ENCODE results near the gene CTH. TPM values are rescaled to one million over a fixed set of nuclear protein-coding genes. Genes with fewer than 3 reads are reported as not detected.
"Not testable (repeated sequence)": the region's sequence is repeated elsewhere in the genome, so short reads cannot be mapped to it uniquely, and the experiment has no call there.

The CTH gene
- total RNA-seq, 2 experiments from 2014 or later = 2.0 to 2.9 TPM

- CTCF ChIA-PET; H3K4me1 Mint-ChIP-seq; H3K27ac Mint-ChIP-seq; POLR2A ChIA-PET; H3K4me3 Mint-ChIP-seq; H3K36me3 Mint-ChIP-seq (ENCODE audit: low read depth); DNase-seq; H3K9me3 Mint-ChIP-seq: not testable (repeated sequence)
- peaks cover 14% of the 10 kb centered on the region for H3K27me3 Mint-ChIP-seq
These were observed 58.1 kb downstream of the CTH start for GRCh38 chr1:70469184-70469583.

GRCh38 chr1:70475023-70475422, 64.0 kb downstream of the CTH start:
- Mint-ChIP-seq H3K36me3 (ENCODE audit: low read depth) (no peaks in the 10 kb centered on the region), H3K4me1 (no peaks in the 10 kb centered on the region), H3K27ac (no peak overlapping the region), H3K27me3 (peaks cover 14% of the 10 kb centered on the region), H3K9me3 (no peaks in the 10 kb centered on the region), H3K4me3 (no peak overlapping the region)
- no peak for DNase-seq
- CTCF ChIA-PET = no interaction called here
- POLR2A ChIA-PET = no interaction called here

- no peak overlapping the region for H3K27ac Mint-ChIP-seq
- no peaks in the 10 kb centered on the region for H3K4me1 Mint-ChIP-seq
- no peak overlapping the region for H3K4me3 Mint-ChIP-seq
- no peaks in the 10 kb centered on the region for H3K36me3 Mint-ChIP-seq (ENCODE audit: low read depth)
- H3K9me3 Mint-ChIP-seq = no peaks in the 10 kb centered on the region
- peaks cover 13% of the 10 kb centered on the region for H3K27me3 Mint-ChIP-seq
- DNase-seq = no peak
- ChIA-PET POLR2A (no interaction called here), CTCF (interaction anchor here (0.7 kb wide), 1 partner anchor 617 kb away, joined by 3 read pairs; no protein-coding TSS in a partner anchor)
These were observed 66.0 kb downstream of the CTH start for GRCh38 chr1:70477090-70477489.

- CTCF ChIA-PET; H3K27me3 Mint-ChIP-seq; H3K9me3 Mint-ChIP-seq; H3K27ac Mint-ChIP-seq; H3K36me3 Mint-ChIP-seq (ENCODE audit: low read depth); POLR2A ChIA-PET; H3K4me3 Mint-ChIP-seq; DNase-seq; H3K4me1 Mint-ChIP-seq: not testable (repeated sequence)
These were observed 66.8 kb downstream of the CTH start for GRCh38 chr1:70477905-70478304.

GRCh38 chr1:70483342-70483741, 72.3 kb downstream of the CTH start:
- Mint-ChIP-seq H3K27me3 (peaks cover 2% of the 10 kb centered on the region), H3K27ac (no peak overlapping the region), H3K4me3 (no peak overlapping the region), H3K36me3 (ENCODE audit: low read depth) (no peaks in the 10 kb centered on the region), H3K4me1 (no peaks in the 10 kb centered on the region), H3K9me3 (no peaks in the 10 kb centered on the region)
- no peak for DNase-seq
- ChIA-PET CTCF (no interaction called here), POLR2A (no interaction called here)

- peaks cover under 1% of the 10 kb centered on the region for H3K27me3 Mint-ChIP-seq
- no peaks in the 10 kb centered on the region for H3K9me3 Mint-ChIP-seq
- CTCF ChIA-PET = no interaction called here
- POLR2A ChIA-PET = interaction anchor here (0.5 kb wide), 1 partner anchor 131 kb away, joined by 4 read pairs; no protein-coding TSS in a partner anchor
- H3K4me1 Mint-ChIP-seq = no peaks in the 10 kb centered on the region
- DNase-seq = no peak
- H3K27ac Mint-ChIP-seq = no peak overlapping the region
- H3K4me3 Mint-ChIP-seq = no peak overlapping the region
- no peaks in the 10 kb centered on the region for H3K36me3 Mint-ChIP-seq (ENCODE audit: low read depth)
These were observed 74.6 kb downstream of the CTH start for GRCh38 chr1:70485624-70486023.

GRCh38 chr1:70486676-70487458, 75.8 kb downstream of the CTH start:
- CTCF ChIA-PET = no interaction called here
- no peak for DNase-seq
- Mint-ChIP-seq H3K27me3 (peaks cover 12% of the 10 kb centered on the region), H3K4me3 (no peak overlapping the region), H3K36me3 (ENCODE audit: low read depth) (no peaks in the 10 kb centered on the region), H3K4me1 (no peaks in the 10 kb centered on the region), H3K9me3 (no peaks in the 10 kb centered on the region), H3K27ac (no peak overlapping the region)
- POLR2A ChIA-PET = no interaction called here

GRCh38 chr1:70487459-70487815, 76.4 kb downstream of the CTH start:
- H3K27ac Mint-ChIP-seq = no peak overlapping the region
- CTCF ChIA-PET = no interaction called here

GRCh38 chr1:70487910-70488665, 77.0 kb downstream of the CTH start:
- H3K4me3 Mint-ChIP-seq = no peak overlapping the region
- H3K4me1 Mint-ChIP-seq = no peaks in the 10 kb centered on the region

More at GRCh38 chr1:70487459-70487815, 76.4 kb downstream of the CTH start:
- POLR2A ChIA-PET = no interaction called here
- H3K9me3 Mint-ChIP-seq = no peaks in the 10 kb centered on the region
- no peaks in the 10 kb centered on the region for H3K36me3 Mint-ChIP-seq (ENCODE audit: low read depth)
- no peak overlapping the region for H3K4me3 Mint-ChIP-seq
- DNase-seq = no peak
- H3K4me1 Mint-ChIP-seq = no peaks in the 10 kb centered on the region
- peaks cover 16% of the 10 kb centered on the region for H3K27me3 Mint-ChIP-seq

More at GRCh38 chr1:70487910-70488665, 77.0 kb downstream of the CTH start:
- H3K9me3 Mint-ChIP-seq = no peaks in the 10 kb centered on the region
- peaks cover 16% of the 10 kb centered on the region for H3K27me3 Mint-ChIP-seq
- no peak overlapping the region for H3K27ac Mint-ChIP-seq
- POLR2A ChIA-PET = no interaction called here
- CTCF ChIA-PET = no interaction called here
- H3K36me3 Mint-ChIP-seq (ENCODE audit: low read depth) = no peaks in the 10 kb centered on the region
- peak; percentile 36 for DNase-seq

Other genes starting within 250 kb of the CTH start
- 10 to 100 TPM; 19.4 to 24.7 TPM for gene LRRC40, start 205.7 kb upstream of the CTH start, total RNA-seq
- 100 to 1,000 TPM; 188 to 204 TPM for gene SRSF11, start 189.9 kb upstream of the CTH start, total RNA-seq
- 10 to 100 TPM; 19.7 to 24.6 TPM for gene ANKRD13C, start 56.5 kb upstream of the CTH start, total RNA-seq